GM12865 (cell line): Measurements from ENCODE around the gene SERPINB8.

ENCODE experiments used
- DNase-seq: peaks from one replicate; pipeline ENCODE4 v3.0.0; 2010; ENCODE audit warnings: low read depth
- H3K4me3 ChIP-seq: 2 replicates; pipeline ENCODE4 v1.5.1; 2011; ENCODE audit warnings: mild to moderate bottlenecking, low read depth, low read length, control low read depth
- TF ChIP-seq, protein P1 (sequence below): IDR thresholded peaks from 2 replicates; pipeline ENCODE4 v1.5.1; 2011; ENCODE audit warnings: low read length, control low read depth, low read depth, inconsistent platforms; ENCODE audit not compliant: insufficient read depth; ENCODE audit errors: missing control alignments

Gene SERPINB8

GRCh38 chr18:63977040-63977439 lies 7.2 kb downstream of the SERPINB8 start:
- no peak for DNase-seq
- H3K4me3 ChIP-seq: no peak overlapping the region
- TF ChIP-seq, protein P1, sequence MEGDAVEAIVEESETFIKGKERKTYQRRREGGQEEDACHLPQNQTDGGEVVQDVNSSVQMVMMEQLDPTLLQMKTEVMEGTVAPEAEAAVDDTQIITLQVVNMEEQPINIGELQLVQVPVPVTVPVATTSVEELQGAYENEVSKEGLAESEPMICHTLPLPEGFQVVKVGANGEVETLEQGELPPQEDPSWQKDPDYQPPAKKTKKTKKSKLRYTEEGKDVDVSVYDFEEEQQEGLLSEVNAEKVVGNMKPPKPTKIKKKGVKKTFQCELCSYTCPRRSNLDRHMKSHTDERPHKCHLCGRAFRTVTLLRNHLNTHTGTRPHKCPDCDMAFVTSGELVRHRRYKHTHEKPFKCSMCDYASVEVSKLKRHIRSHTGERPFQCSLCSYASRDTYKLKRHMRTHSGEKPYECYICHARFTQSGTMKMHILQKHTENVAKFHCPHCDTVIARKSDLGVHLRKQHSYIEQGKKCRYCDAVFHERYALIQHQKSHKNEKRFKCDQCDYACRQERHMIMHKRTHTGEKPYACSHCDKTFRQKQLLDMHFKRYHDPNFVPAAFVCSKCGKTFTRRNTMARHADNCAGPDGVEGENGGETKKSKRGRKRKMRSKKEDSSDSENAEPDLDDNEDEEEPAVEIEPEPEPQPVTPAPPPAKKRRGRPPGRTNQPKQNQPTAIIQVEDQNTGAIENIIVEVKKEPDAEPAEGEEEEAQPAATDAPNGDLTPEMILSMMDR: no peak

GRCh38 chr18:63979409-63979920 lies 9.6 kb downstream of the SERPINB8 start:
- TF ChIP-seq, protein P1: peak; percentile 89
- DNase-seq: peak; percentile 61
- H3K4me3 ChIP-seq: no peak overlapping the region

DNA sequence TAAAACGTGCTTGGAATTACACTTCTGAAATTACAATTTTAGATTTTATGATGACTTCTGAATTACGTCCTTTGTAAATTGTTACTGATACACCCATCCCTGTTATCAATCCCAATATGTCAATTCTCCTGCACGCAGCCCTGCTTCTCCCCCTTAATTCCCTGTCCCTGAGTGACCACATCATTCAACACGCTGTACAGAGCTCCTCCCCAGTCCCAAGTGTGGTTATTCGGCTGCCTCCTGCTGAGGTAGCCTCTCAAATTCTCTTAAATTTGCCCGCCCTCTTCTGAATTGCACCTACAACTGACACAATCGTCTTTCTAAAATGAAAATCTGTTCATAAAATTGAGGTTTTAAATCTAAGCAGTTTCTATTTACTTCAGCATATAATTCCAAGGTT lies 10.1 kb downstream of the SERPINB8 start:
- TF ChIP-seq, protein P1: no peak
- no peak overlapping the region for H3K4me3 ChIP-seq
- no peak for DNase-seq

DNA sequence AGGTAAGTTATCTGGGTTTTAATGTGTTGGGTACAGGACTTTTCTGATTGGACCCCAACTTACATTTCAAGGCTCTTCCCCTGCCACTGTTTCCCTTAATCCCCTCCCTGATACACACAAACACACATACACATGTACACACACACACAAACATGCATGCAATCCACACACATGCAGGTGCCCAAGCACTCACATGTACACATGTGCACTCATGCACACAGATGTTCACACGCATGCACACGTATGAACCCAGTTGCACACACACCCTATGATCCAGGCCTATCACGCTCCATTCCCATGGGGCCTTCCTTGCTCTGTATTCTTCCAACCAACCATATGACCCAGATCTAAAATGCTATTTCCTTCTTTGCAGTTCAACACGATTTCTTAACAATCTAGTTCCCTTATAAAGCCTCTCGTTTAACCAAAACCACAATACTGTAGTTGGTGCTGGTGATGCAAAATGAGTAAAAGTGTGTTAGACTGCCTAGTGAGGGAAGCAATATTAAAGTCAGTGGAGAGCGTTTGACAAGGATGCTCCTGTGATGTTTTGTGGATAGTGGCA lies 11.1 kb downstream of the SERPINB8 start:
- TF ChIP-seq, protein P1: no peak
- DNase-seq: no peak
- H3K4me3 ChIP-seq: no peak overlapping the region

DNA sequence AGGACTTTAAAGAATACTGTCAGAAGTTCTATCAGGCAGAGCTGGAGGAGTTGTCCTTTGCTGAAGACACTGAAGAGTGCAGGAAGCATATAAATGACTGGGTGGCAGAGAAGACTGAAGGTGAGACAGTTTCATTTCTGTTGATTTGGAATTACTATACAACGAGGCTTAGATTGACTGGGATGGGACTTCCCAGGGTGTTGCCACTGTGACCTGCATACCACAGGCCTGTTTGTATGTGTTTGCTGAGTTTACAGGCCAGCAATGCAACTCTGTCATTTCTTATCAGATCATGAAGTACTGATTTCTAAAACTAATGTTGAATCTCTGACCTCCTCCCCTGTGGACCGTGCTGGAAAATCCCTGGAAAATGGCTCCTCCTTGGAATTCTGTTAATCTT lies 11.8 kb downstream of the SERPINB8 start:
- TF ChIP-seq, protein P1: no peak

DNA sequence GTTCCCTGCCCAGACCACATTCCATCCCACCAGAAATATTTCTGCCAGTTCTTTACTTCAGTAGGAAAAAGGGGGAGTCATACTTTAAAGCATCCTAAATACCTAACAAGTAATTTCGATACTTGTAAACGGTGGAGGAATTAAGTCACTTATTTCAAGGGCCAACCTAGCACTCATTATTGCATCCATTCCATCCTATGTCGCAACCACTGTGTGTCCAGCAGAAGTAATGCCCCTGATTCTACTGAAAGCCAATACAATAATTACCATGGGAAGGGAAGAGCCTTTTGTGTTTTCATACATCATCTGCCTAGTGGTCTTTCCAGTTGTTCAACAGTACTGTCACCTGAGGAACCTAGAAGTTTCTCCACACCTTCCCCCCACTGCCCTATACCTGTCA lies 12.5 kb downstream of the SERPINB8 start:
- no peak for DNase-seq
- TF ChIP-seq, protein P1: no peak
- no peak overlapping the region for H3K4me3 ChIP-seq

More for the DNA sequence above, 11.8 kb downstream of the SERPINB8 start:
- DNase-seq: no peak
- no peak overlapping the region for H3K4me3 ChIP-seq

DNA sequence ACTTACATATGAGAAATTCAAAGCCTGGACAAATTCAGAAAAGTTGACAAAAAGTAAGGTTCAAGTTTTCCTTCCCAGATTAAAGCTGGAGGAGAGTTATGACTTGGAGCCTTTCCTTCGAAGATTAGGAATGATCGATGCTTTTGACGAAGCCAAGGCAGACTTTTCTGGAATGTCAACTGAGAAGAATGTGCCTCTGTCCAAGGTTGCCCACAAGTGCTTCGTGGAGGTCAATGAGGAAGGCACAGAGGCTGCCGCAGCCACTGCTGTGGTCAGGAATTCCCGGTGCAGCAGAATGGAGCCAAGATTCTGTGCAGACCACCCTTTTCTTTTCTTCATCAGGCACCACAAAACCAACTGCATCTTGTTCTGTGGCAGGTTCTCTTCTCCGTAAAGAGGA lies 17.0 kb downstream of the SERPINB8 start:
- no peak overlapping the region for H3K4me3 ChIP-seq
- no peak for DNase-seq
- TF ChIP-seq, protein P1: no peak
